ENCODE results near the gene ANK3. TPM values are rescaled to one million over a fixed set of nuclear protein-coding genes. Genes with fewer than 3 reads are reported as not detected.

ANK3 gene
- total and polyA plus RNA-seq, 2 donors = 12.1 to 12.6 TPM

DNA sequence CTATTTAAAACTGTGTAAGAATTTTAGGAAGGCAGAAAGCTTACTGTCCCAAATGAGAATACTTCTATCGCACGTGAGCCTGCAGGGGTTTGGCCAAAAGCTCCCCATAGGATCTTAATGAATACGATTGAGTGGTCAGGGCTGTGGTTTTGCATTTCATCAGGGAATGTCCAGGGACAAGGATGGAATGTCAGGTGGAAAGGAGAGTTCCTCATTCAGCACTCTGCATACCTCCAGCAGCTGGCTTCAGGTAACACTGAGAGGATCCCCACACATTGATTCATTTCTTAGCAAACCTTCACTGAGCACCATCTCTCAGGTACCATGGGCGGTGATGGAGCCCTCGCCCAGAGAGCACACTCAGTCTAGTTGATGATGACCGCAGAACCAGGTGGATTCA lies 27.2 kb downstream of the ANK3 start:
- H3K9me3 ChIP-seq (ENCODE audit: control insufficient read depth in 2 of 2, insufficient read depth in 1 of 2, low read length in 1 of 2) = no peaks in the 10 kb centered on the region
- H3K4me1 ChIP-seq (ENCODE audit: control insufficient read depth in 2 of 2, insufficient read depth in 2 of 2, low read length in 2 of 2) = no peaks in the 10 kb centered on the region
- no peaks in the 10 kb centered on the region for H3K27me3 ChIP-seq (ENCODE audit: control insufficient read depth in 2 of 2, insufficient read depth in 1 of 2, low read length in 1 of 2)
- WGBS = 97% methylated on average over 6 of the region's 6 CpGs
- no peak for DNase-seq (ENCODE audit: low read depth in 6 of 9, low spot score in 9 of 9)
- H3K27ac ChIP-seq (ENCODE audit: low read depth in 1 of 2, low read length in 1 of 2) = no peak overlapping the region
- no peaks in the 10 kb centered on the region for H3K36me3 ChIP-seq (ENCODE audit: control insufficient read depth in 2 of 2, insufficient read depth in 2 of 2, low read length in 1 of 2)
- no peak overlapping the region for H3K4me3 ChIP-seq (ENCODE audit: low read length in 2 of 2)

GRCh38 chr10:60359066-60359465 lies 30.6 kb downstream of the ANK3 start:
- H3K4me3 ChIP-seq (ENCODE audit: low read length in 2 of 2) = no peak overlapping the region
- DNase-seq (ENCODE audit: low read depth in 6 of 9, low spot score in 9 of 9) = no peak
- H3K36me3 ChIP-seq (ENCODE audit: control insufficient read depth in 2 of 2, insufficient read depth in 2 of 2, low read length in 1 of 2) = no peaks in the 10 kb centered on the region
- H3K27ac ChIP-seq (ENCODE audit: low read depth in 1 of 2, low read length in 1 of 2) = no peak overlapping the region
- no peaks in the 10 kb centered on the region for H3K9me3 ChIP-seq (ENCODE audit: control insufficient read depth in 2 of 2, insufficient read depth in 1 of 2, low read length in 1 of 2)
- H3K4me1 ChIP-seq (ENCODE audit: control insufficient read depth in 2 of 2, insufficient read depth in 2 of 2, low read length in 2 of 2) = no peaks in the 10 kb centered on the region
- H3K27me3 ChIP-seq (ENCODE audit: control insufficient read depth in 2 of 2, insufficient read depth in 1 of 2, low read length in 1 of 2) = no peaks in the 10 kb centered on the region

GRCh38 chr10:60358282-60358681 lies 31.4 kb downstream of the ANK3 start:
- H3K27me3 ChIP-seq (ENCODE audit: control insufficient read depth in 2 of 2, insufficient read depth in 1 of 2, low read length in 1 of 2) = no peaks in the 10 kb centered on the region
- H3K27ac ChIP-seq (ENCODE audit: low read depth in 1 of 2, low read length in 1 of 2) = no peak overlapping the region
- no peaks in the 10 kb centered on the region for H3K4me1 ChIP-seq (ENCODE audit: control insufficient read depth in 2 of 2, insufficient read depth in 2 of 2, low read length in 2 of 2)
- no peak overlapping the region for H3K4me3 ChIP-seq (ENCODE audit: low read length in 2 of 2)
- H3K36me3 ChIP-seq (ENCODE audit: control insufficient read depth in 2 of 2, insufficient read depth in 2 of 2, low read length in 1 of 2) = no peaks in the 10 kb centered on the region
- H3K9me3 ChIP-seq (ENCODE audit: control insufficient read depth in 2 of 2, insufficient read depth in 1 of 2, low read length in 1 of 2) = no peaks in the 10 kb centered on the region
- no peak for DNase-seq (ENCODE audit: low read depth in 6 of 9, low spot score in 9 of 9)

GRCh38 chr10:60353519-60354258 lies 36.0 kb downstream of the ANK3 start:
- Histone ChIP-seq H3K4me3 (ENCODE audit: low read length in 2 of 2) (no peak overlapping the region), H3K27ac (ENCODE audit: low read depth in 1 of 2, low read length in 1 of 2) (no peak overlapping the region), H3K27me3 (ENCODE audit: control insufficient read depth in 2 of 2, insufficient read depth in 1 of 2, low read length in 1 of 2) (no peaks in the 10 kb centered on the region), H3K36me3 (ENCODE audit: control insufficient read depth in 2 of 2, insufficient read depth in 2 of 2, low read length in 1 of 2) (no peaks in the 10 kb centered on the region), H3K4me1 (ENCODE audit: control insufficient read depth in 2 of 2, insufficient read depth in 2 of 2, low read length in 2 of 2) (no peaks in the 10 kb centered on the region), H3K9me3 (ENCODE audit: control insufficient read depth in 2 of 2, insufficient read depth in 1 of 2, low read length in 1 of 2) (no peaks in the 10 kb centered on the region)
- DNase-seq (ENCODE audit: low read depth in 6 of 9, low spot score in 9 of 9) = no peak
- WGBS = 94% methylated on average over 9 of the region's 9 CpGs

DNA sequence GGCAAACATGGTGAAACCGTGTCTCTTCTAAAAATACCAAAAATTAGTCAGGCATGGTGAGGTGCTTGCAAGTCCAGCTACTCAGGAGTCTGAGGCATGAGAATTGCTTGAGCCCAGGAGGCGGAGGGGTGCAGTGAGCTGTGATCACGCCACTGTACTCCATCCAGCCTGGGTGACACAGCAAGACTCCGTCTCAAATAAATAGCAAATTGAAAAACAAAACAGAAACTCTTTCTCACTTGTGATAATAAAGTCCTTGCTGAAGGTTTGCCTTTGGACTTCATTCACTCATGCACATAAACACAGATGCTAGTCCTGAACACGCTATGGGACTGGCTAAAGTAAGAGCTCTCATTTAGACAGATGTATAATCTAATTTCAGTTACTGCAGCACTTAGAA lies 37.6 kb downstream of the ANK3 start:
- Histone ChIP-seq H3K4me1 (ENCODE audit: control insufficient read depth in 2 of 2, insufficient read depth in 2 of 2, low read length in 2 of 2) (no peaks in the 10 kb centered on the region), H3K9me3 (ENCODE audit: control insufficient read depth in 2 of 2, insufficient read depth in 1 of 2, low read length in 1 of 2) (no peaks in the 10 kb centered on the region), H3K4me3 (ENCODE audit: low read length in 2 of 2) (no peak overlapping the region), H3K27ac (ENCODE audit: low read depth in 1 of 2, low read length in 1 of 2) (no peak overlapping the region), H3K27me3 (ENCODE audit: control insufficient read depth in 2 of 2, insufficient read depth in 1 of 2, low read length in 1 of 2) (no peaks in the 10 kb centered on the region), H3K36me3 (ENCODE audit: control insufficient read depth in 2 of 2, insufficient read depth in 2 of 2, low read length in 1 of 2) (no peaks in the 10 kb centered on the region)
- WGBS = 96% methylated on average over 5 of the region's 5 CpGs
- DNase-seq (ENCODE audit: low read depth in 6 of 9, low spot score in 9 of 9) = no peak

- Histone ChIP-seq H3K9me3 (ENCODE audit: control insufficient read depth in 2 of 2, insufficient read depth in 1 of 2, low read length in 1 of 2) (no peaks in the 10 kb centered on the region), H3K36me3 (ENCODE audit: control insufficient read depth in 2 of 2, insufficient read depth in 2 of 2, low read length in 1 of 2) (no peaks in the 10 kb centered on the region), H3K4me3 (ENCODE audit: low read length in 2 of 2) (no peak overlapping the region), H3K27ac (ENCODE audit: low read depth in 1 of 2, low read length in 1 of 2) (no peak overlapping the region), H3K27me3 (ENCODE audit: control insufficient read depth in 2 of 2, insufficient read depth in 1 of 2, low read length in 1 of 2) (no peaks in the 10 kb centered on the region), H3K4me1 (ENCODE audit: control insufficient read depth in 2 of 2, insufficient read depth in 2 of 2, low read length in 2 of 2) (no peaks in the 10 kb centered on the region)
- 85% methylated on average over 4 of the region's 4 CpGs for WGBS
- DNase-seq (ENCODE audit: low read depth in 6 of 9, low spot score in 9 of 9) = no peak
These were observed 38.4 kb downstream of the ANK3 start for GRCh38 chr10:60351191-60351853.

DNA sequence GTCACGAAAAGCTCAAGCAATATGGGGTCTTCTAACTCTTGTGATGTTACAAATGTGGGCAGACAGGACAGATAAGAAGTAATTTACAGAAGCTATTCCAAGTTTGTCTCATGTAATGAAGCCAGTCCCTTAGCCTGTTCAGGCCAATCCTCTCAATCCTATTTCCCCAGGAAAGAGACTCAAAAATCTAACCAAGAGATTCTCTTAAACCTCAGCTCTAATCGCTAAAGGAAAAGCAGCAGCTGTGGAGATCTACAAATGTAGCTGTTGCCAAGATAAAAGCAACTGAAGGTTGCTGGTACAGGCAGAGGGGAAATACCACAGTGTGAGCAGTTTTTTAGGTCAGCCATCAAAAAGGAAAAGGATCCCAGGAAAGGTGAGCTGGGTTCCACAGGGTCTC lies 39.3 kb downstream of the ANK3 start:
- Histone ChIP-seq H3K27ac (ENCODE audit: low read depth in 1 of 2, low read length in 1 of 2) (no peak overlapping the region), H3K27me3 (ENCODE audit: control insufficient read depth in 2 of 2, insufficient read depth in 1 of 2, low read length in 1 of 2) (no peaks in the 10 kb centered on the region), H3K36me3 (ENCODE audit: control insufficient read depth in 2 of 2, insufficient read depth in 2 of 2, low read length in 1 of 2) (no peaks in the 10 kb centered on the region), H3K9me3 (ENCODE audit: control insufficient read depth in 2 of 2, insufficient read depth in 1 of 2, low read length in 1 of 2) (no peaks in the 10 kb centered on the region), H3K4me3 (ENCODE audit: low read length in 2 of 2) (no peak overlapping the region), H3K4me1 (ENCODE audit: control insufficient read depth in 2 of 2, insufficient read depth in 2 of 2, low read length in 2 of 2) (no peaks in the 10 kb centered on the region)
- no peak for DNase-seq (ENCODE audit: low read depth in 6 of 9, low spot score in 9 of 9)
- WGBS = 97% methylated on average over 2 of the region's 2 CpGs

- H3K27me3 ChIP-seq (ENCODE audit: control insufficient read depth in 2 of 2, insufficient read depth in 1 of 2, low read length in 1 of 2) = no peaks in the 10 kb centered on the region
- H3K36me3 ChIP-seq (ENCODE audit: control insufficient read depth in 2 of 2, insufficient read depth in 2 of 2, low read length in 1 of 2) = no peaks in the 10 kb centered on the region
- H3K4me1 ChIP-seq (ENCODE audit: control insufficient read depth in 2 of 2, insufficient read depth in 2 of 2, low read length in 2 of 2) = no peaks in the 10 kb centered on the region
- H3K4me3 ChIP-seq (ENCODE audit: low read length in 2 of 2) = no peak overlapping the region
- 97% methylated on average over 2 of the region's 2 CpGs for WGBS
- no peak overlapping the region for H3K27ac ChIP-seq (ENCODE audit: low read depth in 1 of 2, low read length in 1 of 2)
- H3K9me3 ChIP-seq (ENCODE audit: control insufficient read depth in 2 of 2, insufficient read depth in 1 of 2, low read length in 1 of 2) = no peaks in the 10 kb centered on the region
- no peak for DNase-seq (ENCODE audit: low read depth in 6 of 9, low spot score in 9 of 9)
These were observed 40.2 kb downstream of the ANK3 start for GRCh38 chr10:60349426-60349825.

DNA sequence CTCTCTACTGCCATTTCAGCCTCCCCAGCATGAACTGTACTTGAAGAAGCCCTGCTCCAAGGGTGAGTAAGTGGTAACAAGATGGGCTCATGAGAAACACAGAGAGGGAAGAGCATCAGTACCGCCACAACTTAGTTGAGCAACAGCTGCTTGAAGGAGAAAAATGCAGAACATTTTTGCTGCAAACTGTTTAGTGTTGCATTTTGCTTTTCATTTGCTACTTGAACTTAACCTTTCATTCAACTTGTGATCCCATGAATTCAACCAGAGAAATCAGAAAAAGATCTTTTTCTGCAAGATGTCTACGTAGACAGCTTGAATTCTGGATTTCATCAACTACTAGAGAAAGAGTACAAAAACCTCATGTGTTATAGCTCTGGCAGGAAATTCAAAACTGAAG lies 40.7 kb downstream of the ANK3 start:
- Histone ChIP-seq H3K27ac (ENCODE audit: low read depth in 1 of 2, low read length in 1 of 2) (no peak overlapping the region), H3K4me3 (ENCODE audit: low read length in 2 of 2) (no peak overlapping the region), H3K27me3 (ENCODE audit: control insufficient read depth in 2 of 2, insufficient read depth in 1 of 2, low read length in 1 of 2) (no peaks in the 10 kb centered on the region), H3K9me3 (ENCODE audit: control insufficient read depth in 2 of 2, insufficient read depth in 1 of 2, low read length in 1 of 2) (no peaks in the 10 kb centered on the region), H3K4me1 (ENCODE audit: control insufficient read depth in 2 of 2, insufficient read depth in 2 of 2, low read length in 2 of 2) (no peaks in the 10 kb centered on the region), H3K36me3 (ENCODE audit: control insufficient read depth in 2 of 2, insufficient read depth in 2 of 2, low read length in 1 of 2) (no peaks in the 10 kb centered on the region)
- DNase-seq (ENCODE audit: low read depth in 6 of 9, low spot score in 9 of 9) = no peak
- WGBS = 95% methylated on average over 2 of the region's 2 CpGs

Data from thymus (tissue), 11 donors.